Pancreas (tissue), 10 donors: ENCODE measurements around the gene ZNF836. TPM values are rescaled to one million over a fixed set of nuclear protein-coding genes. Genes with fewer than 3 reads are reported as not detected.

ENCODE experiments used
- ATAC-seq, 4 donors: fragments of 200-7000 bp; cut with Tn5 transposase; one replicate each; pipeline versions ENCODE4 v1.8.0 to v1.9.1; 2020; ENCODE audit warnings: mild to moderate bottlenecking in 4 of 4, moderate library complexity in 4 of 4
- DNase-seq, 6 donors: peaks; one replicate each; pipeline ENCODE4 v3.0.0-alpha.2; 2020
- FAIRE-seq: peaks from 2 replicates; lab custom pipeline; 2012; peaks lifted over from hg19 to GRCh38; lab: Jason Lieb, UNC
- H3K27ac ChIP-seq, 4 donors: fragments of 200-600 bp; sonication (generic); 1 replicate in 3 of 4; 2 replicates in 1 of 4; pipeline versions ENCODE4 v1.5.0 to v1.8.0; 2020
- H3K27me3 ChIP-seq, 4 donors: fragments of 200-600 bp; one replicate each; pipeline ENCODE4 v1.8.0; 2021
- H3K36me3 ChIP-seq, 3 donors: fragments of 200-600 bp; sonication (generic) in 1 of 3; one replicate each; pipeline versions ENCODE4 v1.5.0 to v1.8.0; 2020 to 2021
- H3K4me1 ChIP-seq, 3 donors: fragments of 200-600 bp; one replicate each; pipeline ENCODE4 v1.8.0; 2021
- H3K4me3 ChIP-seq, 4 donors: fragments of 200-600 bp; sonication (generic) in 2 of 4; one replicate each; pipeline versions ENCODE4 v1.5.0 to v1.8.0; 2020 to 2021
- H3K9me3 ChIP-seq, 4 donors: fragments of 200-600 bp; one replicate each; pipeline ENCODE4 v1.8.0; 2021
- CTCF ChIP-seq, 4 donors: fragments of 200-600 bp; sonication (generic) in 3 of 4; IDR thresholded peaks; one replicate each; pipeline versions ENCODE4 v1.5.0 to v1.8.0; 2021; ENCODE audit warnings: antibody characterized with exemption in 4 of 4
- WGBS, 2 donors: extraction: QIAGEN DNeasy Blood & Tissue Kit; methylation state at CpG; one replicate each; pipeline ENCODE4 v1.1.7; 2013; 5-methylcytosine and 5-hydroxymethylcytosine counted together
- intact Hi-C, 3 donors: fragments of 100-400 bp; cut with DNase I; formaldehyde crosslinking; loops; one replicate each; pipeline versions ENCODE4 v1.11.1 to v1.14.2; 2022
- polyA plus RNA-seq, 2 donors: library from polyadenylated mRNA; stranded (reverse); fragments of 200-250 nt; gene quantifications; one replicate each; pipeline ENCODE4 v1.2.3, GENCODE V29; 2013
- total RNA-seq, 6 donors: library from RNA; stranded (reverse); fragmentation: NEBNext Ultra II Directional in 4 of 6; extraction: Animal tissue kit (Norgen Biotek cat#: 25700) in 4 of 6; gene quantifications; one replicate each; pipeline versions ENCODE4 v1.2.1 to v1.2.4, GENCODE V29; 2021 to 2023
- donor health status: healthy with polysubstance abuse.
- donor health status: DM: no; HTN: no; CAD: no; lungs with moderate emphysema.
- donor health status: DM: no; HTN: no; CAD: no.
- donor health status: control.
- donor health status: control.
- donor health status: Bipolar disorder and iron deficiency.
- donor health status: DM: yes; HTN: yes; CAD: no.
- donor health status: DM: no; HTN: no; CAD: no.
- donor health status: DM: no; HTN: no; CAD: no.
- donor health status: DM: yes; HTN: yes; CAD: no.

Gene ZNF836
- total and polyA plus RNA-seq, 8 donors, result 2.0 to 9.2 (median 6.8) TPM

GRCh38 chr19:52120286-52120685, 51.1 kb downstream of the ZNF836 start:
- Histone ChIP-seq H3K36me3 (peaks cover 8 to 88% (median 55%) of the 10 kb centered on the region in 3 donors), H3K9me3 (peaks cover 0 to 40% (median 16%) of the 10 kb centered on the region in 4 donors), H3K4me1 (no peaks in the 10 kb centered on the region), H3K4me3 (no peak overlapping the region), H3K27ac (no peak overlapping the region), H3K27me3 (no peaks in the 10 kb centered on the region)
- WGBS, 2 donors, result 98% methylated on average over 3 of the region's 3 CpGs
- ATAC-seq (no peak), FAIRE-seq (no peak), DNase-seq (no peak)
- no peak for TF ChIP-seq CTCF (IDR thresholded peaks at IDR 0.05)
- intact Hi-C loops, result no loop called here

- no peak for TF ChIP-seq CTCF (IDR thresholded peaks at IDR 0.05)
- Histone ChIP-seq H3K4me1 (no peaks in the 10 kb centered on the region), H3K27ac (no peak overlapping the region), H3K27me3 (no peaks in the 10 kb centered on the region), H3K4me3 (no peak overlapping the region), H3K9me3 (peaks cover 0 to 42% (median 17%) of the 10 kb centered on the region in 4 donors), H3K36me3 (peaks cover 8 to 48% (median 33%) of the 10 kb centered on the region in 3 donors)
- ATAC-seq (no peak), FAIRE-seq (no peak), DNase-seq (no peak)
- intact Hi-C loops, result no loop called here
- WGBS, 2 donors, result 97 to 98% methylated on average over 12 of the region's 12 CpGs
These were observed 55.8 kb downstream of the ZNF836 start for GRCh38 chr19:52115526-52116053.

GRCh38 chr19:52114691-52115090, 56.7 kb downstream of the ZNF836 start:
- Histone ChIP-seq H3K9me3 (peaks cover 0 to 41% (median 17%) of the 10 kb centered on the region in 4 donors), H3K27me3 (no peaks in the 10 kb centered on the region), H3K4me1 (no peaks in the 10 kb centered on the region), H3K36me3 (peaks cover 8 to 42% (median 26%) of the 10 kb centered on the region in 3 donors), H3K4me3 (no peak overlapping the region), H3K27ac (no peak overlapping the region)
- FAIRE-seq (no peak), ATAC-seq (no peak), DNase-seq (no peak)
- intact Hi-C loops, result no loop called here
- no peak for TF ChIP-seq CTCF (IDR thresholded peaks at IDR 0.05)
- WGBS, 2 donors, result 97 to 99% methylated on average over 5 of the region's 5 CpGs

GRCh38 chr19:52112624-52113023, 58.8 kb downstream of the ZNF836 start:
- Histone ChIP-seq H3K4me1 (no peaks in the 10 kb centered on the region), H3K27me3 (no peaks in the 10 kb centered on the region), H3K4me3 (no peak overlapping the region), H3K27ac (no peak overlapping the region), H3K9me3 (peaks cover 0 to 33% (median 13%) of the 10 kb centered on the region in 4 donors), H3K36me3 (peaks cover 8 to 22% (median 15%) of the 10 kb centered on the region in 3 donors)
- DNase-seq, result no peak
- intact Hi-C loops, result no loop called here
- TF ChIP-seq CTCF (IDR thresholded peaks at IDR 0.05), result no peak
- 69 to 85% methylated on average over 3 of the region's 3 CpGs for WGBS, 2 donors
- no peak for ATAC-seq
- no peak for FAIRE-seq

GRCh38 chr19:52110780-52111179, 60.6 kb downstream of the ZNF836 start:
- Histone ChIP-seq H3K4me1 (no peaks in the 10 kb centered on the region), H3K27ac (no peak overlapping the region), H3K9me3 (peaks cover 0 to 24% (median 7%) of the 10 kb centered on the region in 4 donors), H3K4me3 (no peak overlapping the region), H3K36me3 (peaks cover 0 to 4% (median 3%) of the 10 kb centered on the region in 3 donors), H3K27me3 (no peaks in the 10 kb centered on the region)
- ATAC-seq, result no peak
- DNase-seq, result no peak
- whole genome bisulfite sequencing, 2 donors, result 88 to 92% methylated on average over 6 of the region's 6 CpGs
- TF ChIP-seq CTCF (IDR thresholded peaks at IDR 0.05), result no peak
- intact Hi-C loops, result no loop called here
- FAIRE-seq, result no peak
